A549 (cell line): ENCODE measurements around the gene NFKBIZ. TPM values are rescaled to one million over a fixed set of nuclear protein-coding genes. Genes with fewer than 3 reads are reported as not detected.

Experiments
- ATAC-seq, 2 experiments: fragments of 200-7000 bp in 1 of 2; fragments of >200 bp in 1 of 2; cut with Nextera tagmentation in 1 of 2; cut with Tn5 transposase in 1 of 2; 3 replicates each; pipeline versions ENCODE4 v1.8.0 to v1.9.1; 2018 to 2020; ENCODE audit warnings: mild to moderate bottlenecking in 1 of 2, moderate library complexity in 1 of 2
- CTCF ChIA-PET: fragments of 300-600 bp; sonication (Branson Sonifier 250); formaldehyde crosslinking; extraction: SDS; loops from one replicate; lab custom pipeline; 2021; ENCODE audit warnings: antibody characterized with exemption, inconsistent platforms; lab: Yijun Ruan, JAX
- POLR2A ChIA-PET: fragments of 350-600 bp; formaldehyde crosslinking; extraction: SDS; loops from one replicate; lab custom pipeline; 2021; ENCODE audit warnings: antibody characterized with exemption, inconsistent platforms; lab: Yijun Ruan, JAX
- DNase-seq, 2 experiments: peaks; one replicate each; pipeline versions ENCODE4 v3.0.0 to v3.0.0-alpha.2; 2011 to 2016; ENCODE audit warnings: low read depth in 1 of 2, low spot score in 1 of 2
- FAIRE-seq: peaks from 2 replicates; lab custom pipeline; 2011; peaks lifted over from hg19 to GRCh38; lab: Jason Lieb, UNC
- H3K27ac ChIP-seq, 2 experiments: fragments of >200 bp; sonication (Bioruptor Twin); formaldehyde crosslinking; 3 replicates each; pipeline ENCODE4 v1.5.1; 2016 to 2017
- H3K4me1 ChIP-seq: fragments of >200 bp; sonication (Bioruptor Twin); formaldehyde crosslinking; 3 replicates; pipeline ENCODE4 v1.6.1; 2016
- H3K4me2 ChIP-seq: fragments of >200 bp; sonication (Bioruptor Twin); formaldehyde crosslinking; 3 replicates; pipeline ENCODE4 v1.6.1; 2016
- H3K4me3 ChIP-seq: fragments of >200 bp; sonication (Bioruptor Twin); formaldehyde crosslinking; 3 replicates; pipeline ENCODE4 v1.5.1; 2016
- H3K9me3 ChIP-seq: fragments of >200 bp; sonication (Bioruptor Twin); formaldehyde crosslinking; 3 replicates; pipeline ENCODE4 v1.6.1; 2016
- ATOH8 ChIP-seq: fragments of 250-450 bp; sonication (Bioruptor Pico); IDR thresholded peaks from 2 replicates; pipeline ENCODE4 v1.5.0; 2020; ENCODE audit warnings: low read depth, mild to moderate bottlenecking, moderate library complexity
- BCL3 ChIP-seq: fragments of >200 bp; sonication (Bioruptor Twin); formaldehyde crosslinking; IDR thresholded peaks from 3 replicates; pipeline ENCODE4 v1.6.1; 2016
- BHLHE40 ChIP-seq: IDR thresholded peaks from 2 replicates; pipeline ENCODE4 v1.6.1; 2012; ENCODE audit warnings: low read depth, low read length, inconsistent platforms
- CEBPB ChIP-seq, 2 experiments: fragments of >200 bp in 1 of 2; sonication (Bioruptor Twin) in 1 of 2; formaldehyde crosslinking in 1 of 2; IDR thresholded peaks; 2 replicates each; pipeline ENCODE4 v1.6.1; 2012 to 2016
- CHD4 ChIP-seq: fragments of 200-600 bp; sonication (generic); IDR thresholded peaks from 2 replicates; pipeline ENCODE4 v1.6.1; 2016; ENCODE audit warnings: antibody characterized with exemption, mild to moderate bottlenecking, borderline replicate concordance
- E2F6 ChIP-seq: IDR thresholded peaks from 2 replicates; pipeline ENCODE4 v1.6.1; 2012; ENCODE audit warnings: low read depth, borderline replicate concordance
- ELK1 ChIP-seq: fragments of 150-350 bp; IDR thresholded peaks from 2 replicates; pipeline ENCODE4 v1.6.1; 2014; ENCODE audit warnings: low read depth, mild to moderate bottlenecking, low read length
- FOSB ChIP-seq: fragments of 250-450 bp; sonication (Bioruptor Pico); IDR thresholded peaks from 2 replicates; pipeline ENCODE4 v1.5.0; 2020; ENCODE audit warnings: mild to moderate bottlenecking, moderate library complexity
- FOSL2 ChIP-seq, 2 experiments: fragments of 450-650 bp in 1 of 2; fragments of >200 bp in 1 of 2; sonication (Bioruptor Twin) in 1 of 2; formaldehyde crosslinking; IDR thresholded peaks; 2 replicates each; pipeline versions ENCODE4 v1.5.0 to v1.6.1; 2016 to 2020; ENCODE audit warnings: mild to moderate bottlenecking in 1 of 2, moderate library complexity in 1 of 2
- FOXS1 ChIP-seq: fragments of 250-450 bp; sonication (Bioruptor Pico); IDR thresholded peaks from 2 replicates; pipeline ENCODE4 v1.5.0; 2020; ENCODE audit warnings: mild to moderate bottlenecking, moderate library complexity
- GATA3 ChIP-seq: IDR thresholded peaks from 2 replicates; pipeline ENCODE4 v1.6.1; 2012; ENCODE audit warnings: borderline replicate concordance
- HMGXB4 ChIP-seq: fragments of 250-450 bp; sonication (Bioruptor Pico); IDR thresholded peaks from 2 replicates; pipeline ENCODE4 v1.5.0; 2021; ENCODE audit warnings: mild to moderate bottlenecking, moderate library complexity, borderline replicate concordance
- KDM1A ChIP-seq: fragments of 200-600 bp; sonication (generic); IDR thresholded peaks from 2 replicates; pipeline ENCODE4 v1.6.1; 2016; ENCODE audit warnings: low read depth, mild to moderate bottlenecking
- PBX3 ChIP-seq: IDR thresholded peaks from 2 replicates; pipeline ENCODE4 v1.6.1; 2012
- POLR2AphosphoS2 ChIP-seq: conservative IDR thresholded peaks from 2 replicates; pipeline ENCODE4 v1.6.1; 2012; ENCODE audit warnings: low read length, improper control_type of control experiment, inconsistent platforms
- RCOR1 ChIP-seq: fragments of 150-350 bp; IDR thresholded peaks from 2 replicates; pipeline ENCODE4 v1.6.1; 2014; ENCODE audit warnings: antibody characterized with exemption, low read length, low read depth
- RFX5 ChIP-seq: fragments of 450-650 bp; IDR thresholded peaks from 2 replicates; pipeline ENCODE4 v1.7.1; 2014; ENCODE audit warnings: antibody characterized with exemption, mild to moderate bottlenecking, moderate library complexity
- TFCP2L1 ChIP-seq: fragments of 250-450 bp; sonication (Bioruptor Pico); IDR thresholded peaks from 2 replicates; pipeline ENCODE4 v1.5.0; 2021; ENCODE audit warnings: mild to moderate bottlenecking
- USF2 ChIP-seq: fragments of 450-650 bp; IDR thresholded peaks from 2 replicates; pipeline ENCODE4 v1.6.1; 2014; ENCODE audit warnings: antibody characterized with exemption
- ZNF302 ChIP-seq: fragments of 250-450 bp; sonication (Bioruptor Pico); IDR thresholded peaks from 2 replicates; pipeline ENCODE4 v1.9.0; 2021; ENCODE audit warnings: inconsistent platforms, mild to moderate bottlenecking, moderate library complexity
- WGBS: methylation state at CpG from one replicate; pipeline ENCODE4 v1.1.6; 2017; ENCODE audit errors: missing lambda C conversion rate; 5-methylcytosine and 5-hydroxymethylcytosine counted together
- polyA plus RNA-seq, 4 experiments: library from polyadenylated mRNA; depleted of rRNA in 3 of 4; stranded (reverse); fragments of >200 nt; fragmentation: RNase III in 1 of 4; extraction: RNeasy Plus Mini Kit Qiagen cat#74134 plus additional on column Dnase treatment in 1 of 4; gene quantifications; 2 replicates in 3 of 4; 3 replicates in 1 of 4; pipeline ENCODE4 v1.2.3, GENCODE V29; 2011 to 2017

Gene NFKBIZ
- polyA plus RNA-seq, 2 of the 4 experiments (the other 2 are of a cell fraction), result 19.8 to 36.1 TPM

- H3K27ac ChIP-seq, result peak overlapping the region in 1 of 2 experiments; percentile 98; a peak in 1 of 6 replicates
- no peak overlapping the region for H3K4me3 ChIP-seq
- TF ChIP-seq RCOR1 (no peak), CHD4 (no peak), ZNF302 (no peak), FOSL2 (IDR thresholded peaks at IDR 0.05) (no peak), FOSL2 (CRISPR knock-in tag; IDR thresholded peaks at IDR 0.05) (no peak), POLR2AphosphoS2 (no peak), TFCP2L1 (no peak), BCL3 (no peak), KDM1A (no peak), BHLHE40 (no peak), ELK1 (no peak), PBX3 (no peak), HMGXB4 (no peak), FOXS1 (CRISPR knock-in tag) (no peak), E2F6 (no peak), USF2 (no peak), RFX5 (no peak), CEBPB (IDR thresholded peaks at IDR 0.05) (no peak), FOSB (CRISPR knock-in tag) (no peak), ATOH8 (CRISPR knock-in tag) (no peak), GATA3 (no peak)
- peaks cover 33% of the 10 kb centered on the region for H3K4me1 ChIP-seq
- ATAC-seq, result no peak
- 99% methylated on average over 3 of the region's 3 CpGs for WGBS
- H3K9me3 ChIP-seq, result no peaks in the 10 kb centered on the region
- CTCF ChIA-PET, result interaction anchor here (1.0 to 3.0 kb wide), 3 partner anchors 346 to 381 kb away, joined by 3 to 11 read pairs (median 3); no protein-coding TSS in a partner anchor
- no peak for DNase-seq
- POLR2A ChIA-PET, result interaction anchor here (1.3 kb wide), 1 partner anchor 9 kb away, joined by 3 read pairs; no protein-coding TSS in a partner anchor
- FAIRE-seq, result no peak
- H3K4me2 ChIP-seq, result peak overlapping the region; percentile 86; the same call in 1 of the 3 replicates
Observed at GRCh38 chr3:101847328-101847727, 2.0 kb upstream of the NFKBIZ start.
